ENCODE measurements around the gene FREM2. TPM values are rescaled to one million over a fixed set of nuclear protein-coding genes. Genes with fewer than 3 reads are reported as not detected.

The FREM2 gene
- total RNA-seq, 3 donors from 2014 or later: 0.82 to 3.3 (median 1.3) TPM

DNA sequence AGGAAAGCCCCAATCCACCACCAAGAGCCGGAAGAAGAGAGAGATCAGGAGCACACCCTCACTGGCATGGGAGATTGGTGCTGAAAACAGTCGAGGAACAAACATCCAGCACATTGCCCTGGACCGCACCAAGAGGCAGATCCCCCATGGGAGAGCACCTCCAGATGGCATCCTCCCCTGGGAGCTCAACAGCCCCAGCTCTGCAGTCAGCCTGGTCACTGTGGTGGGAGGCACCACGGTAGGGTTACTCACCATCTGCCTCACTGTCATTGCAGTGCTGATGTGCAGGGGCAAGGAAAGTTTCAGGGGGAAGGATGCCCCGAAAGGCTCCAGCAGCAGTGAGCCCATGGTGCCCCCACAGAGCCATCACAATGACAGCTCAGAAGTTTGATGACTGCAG is 193.5 kb downstream of the FREM2 start:
- Histone ChIP-seq H3K36me3 (ENCODE audit: low read depth) (no peaks in the 10 kb centered on the region), H3K4me1 (ENCODE audit: low read depth) (peaks cover 4% of the 10 kb centered on the region), H3K9me3 (no peaks in the 10 kb centered on the region), H3K4me3 (no peak overlapping the region)
- no peak for DNase-seq
- TF ChIP-seq, protein P1, sequence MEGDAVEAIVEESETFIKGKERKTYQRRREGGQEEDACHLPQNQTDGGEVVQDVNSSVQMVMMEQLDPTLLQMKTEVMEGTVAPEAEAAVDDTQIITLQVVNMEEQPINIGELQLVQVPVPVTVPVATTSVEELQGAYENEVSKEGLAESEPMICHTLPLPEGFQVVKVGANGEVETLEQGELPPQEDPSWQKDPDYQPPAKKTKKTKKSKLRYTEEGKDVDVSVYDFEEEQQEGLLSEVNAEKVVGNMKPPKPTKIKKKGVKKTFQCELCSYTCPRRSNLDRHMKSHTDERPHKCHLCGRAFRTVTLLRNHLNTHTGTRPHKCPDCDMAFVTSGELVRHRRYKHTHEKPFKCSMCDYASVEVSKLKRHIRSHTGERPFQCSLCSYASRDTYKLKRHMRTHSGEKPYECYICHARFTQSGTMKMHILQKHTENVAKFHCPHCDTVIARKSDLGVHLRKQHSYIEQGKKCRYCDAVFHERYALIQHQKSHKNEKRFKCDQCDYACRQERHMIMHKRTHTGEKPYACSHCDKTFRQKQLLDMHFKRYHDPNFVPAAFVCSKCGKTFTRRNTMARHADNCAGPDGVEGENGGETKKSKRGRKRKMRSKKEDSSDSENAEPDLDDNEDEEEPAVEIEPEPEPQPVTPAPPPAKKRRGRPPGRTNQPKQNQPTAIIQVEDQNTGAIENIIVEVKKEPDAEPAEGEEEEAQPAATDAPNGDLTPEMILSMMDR (IDR thresholded peaks at IDR 0.05): no peak
- ATAC-seq: no peak
- intact Hi-C loops (cut with DNase I, micrococcal nuclease): no loop called here

- no peak for ATAC-seq
- no peak for DNase-seq
- TF ChIP-seq, protein P1 (IDR thresholded peaks at IDR 0.05): no peak
- intact Hi-C loops (cut with DNase I, micrococcal nuclease): no loop called here
- peaks cover 4% of the 10 kb centered on the region for H3K4me1 ChIP-seq (ENCODE audit: low read depth)
- no peaks in the 10 kb centered on the region for H3K9me3 ChIP-seq
- no peak overlapping the region for H3K4me3 ChIP-seq
- H3K36me3 ChIP-seq (ENCODE audit: low read depth): no peaks in the 10 kb centered on the region
Measured at GRCh38 chr13:38883783-38884182, 196.9 kb downstream of the FREM2 start.

DNA sequence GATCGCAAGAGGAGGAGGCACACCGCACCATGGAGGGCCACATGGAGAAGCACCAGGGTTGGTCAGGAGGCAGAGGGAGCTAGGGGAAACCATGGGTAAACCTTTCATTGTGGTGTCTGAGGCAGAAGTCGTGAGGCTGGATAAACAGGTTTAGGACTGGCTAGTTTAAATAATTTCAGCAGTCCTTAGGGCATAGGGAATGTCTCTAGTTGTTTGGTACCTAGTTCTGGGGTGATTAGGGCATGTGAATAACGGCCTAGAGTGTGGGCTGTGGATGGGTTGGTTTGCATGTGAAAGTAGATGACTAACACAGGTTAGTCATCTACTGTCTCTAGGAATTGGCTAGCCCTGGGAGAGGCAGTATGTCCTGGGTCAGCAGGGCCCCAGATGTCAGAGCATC is 201.4 kb downstream of the FREM2 start:
- Histone ChIP-seq H3K4me3 (no peak overlapping the region), H3K9me3 (no peaks in the 10 kb centered on the region), H3K4me1 (ENCODE audit: low read depth) (no peaks in the 10 kb centered on the region), H3K36me3 (ENCODE audit: low read depth) (no peaks in the 10 kb centered on the region)
- intact Hi-C loops (cut with DNase I, micrococcal nuclease): no loop called here
- TF ChIP-seq, protein P1 (IDR thresholded peaks at IDR 0.05): no peak
- no peak for ATAC-seq
- DNase-seq: no peak

- ATAC-seq (no peak), DNase-seq (no peak)
- TF ChIP-seq, protein P1 (IDR thresholded peaks at IDR 0.05): no peak
- Histone ChIP-seq H3K4me3 (no peak overlapping the region), H3K9me3 (no peaks in the 10 kb centered on the region), H3K36me3 (ENCODE audit: low read depth) (no peaks in the 10 kb centered on the region), H3K4me1 (ENCODE audit: low read depth) (no peaks in the 10 kb centered on the region)
- intact Hi-C loops (cut with DNase I, micrococcal nuclease): no loop called here
Measured at GRCh38 chr13:38895075-38895474, 208.2 kb downstream of the FREM2 start.

GRCh38 chr13:38897521-38897920 is 210.6 kb downstream of the FREM2 start:
- Histone ChIP-seq H3K9me3 (no peaks in the 10 kb centered on the region), H3K36me3 (ENCODE audit: low read depth) (no peaks in the 10 kb centered on the region), H3K4me1 (ENCODE audit: low read depth) (no peaks in the 10 kb centered on the region), H3K4me3 (no peak overlapping the region)
- no peak for ATAC-seq
- intact Hi-C loops (cut with DNase I, micrococcal nuclease): no loop called here
- TF ChIP-seq, protein P1 (IDR thresholded peaks at IDR 0.05): no peak
- no peak for DNase-seq

- DNase-seq: no peak
- intact Hi-C loops (cut with DNase I, micrococcal nuclease): no loop called here
Measured at GRCh38 chr13:38898481-38898880, 211.6 kb downstream of the FREM2 start.

More at GRCh38 chr13:38898481-38898880, 211.6 kb downstream of the FREM2 start:
- Histone ChIP-seq H3K4me3 (no peak overlapping the region), H3K9me3 (no peaks in the 10 kb centered on the region), H3K4me1 (ENCODE audit: low read depth) (no peaks in the 10 kb centered on the region), H3K36me3 (ENCODE audit: low read depth) (no peaks in the 10 kb centered on the region)
- ATAC-seq: no peak
- TF ChIP-seq, protein P1 (IDR thresholded peaks at IDR 0.05): no peak
